Measurements from ENCODE around the gene ZDHHC16.
A peak's percentile ranks its signal among the peaks of the same experiment; 100 is the strongest.
"Not testable (repeated sequence)": the region's sequence is repeated elsewhere in the genome, so short reads cannot be mapped to it uniquely, and the experiment has no call there.

Gene ZDHHC16

DNA sequence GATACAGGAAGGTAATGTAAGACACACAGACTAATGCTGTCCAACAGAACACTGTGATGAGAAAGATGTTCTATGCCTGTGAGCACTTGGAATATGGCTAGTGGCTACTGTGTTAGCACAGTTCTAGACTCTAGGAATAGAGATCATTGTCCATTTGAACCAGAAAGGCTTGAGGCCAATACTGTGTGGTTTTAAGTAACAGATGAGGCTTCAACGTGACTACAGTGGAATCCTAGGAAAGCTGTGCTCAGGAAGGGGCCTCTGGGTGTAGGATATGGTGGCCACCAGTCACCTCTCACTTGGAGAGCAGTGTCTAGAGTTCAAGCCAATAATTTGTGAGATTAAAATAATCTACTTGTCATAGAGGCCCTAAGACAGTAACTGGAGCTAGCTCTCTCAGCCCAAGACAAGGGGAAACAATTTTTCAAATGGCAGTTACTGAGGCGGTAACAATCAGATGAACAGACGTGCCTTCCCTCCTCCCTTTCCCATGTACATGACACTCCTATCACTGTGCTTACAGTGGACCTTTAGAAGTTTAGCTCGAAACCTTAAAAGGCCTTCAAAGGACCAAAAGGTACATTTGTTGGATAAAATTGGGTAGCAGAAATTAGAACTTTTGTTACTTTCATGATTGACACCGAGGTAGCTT lies 10.2 kb downstream of the ZDHHC16 start:
- no peak overlapping the region for H3K4me3 Mint-ChIP-seq
- peaks cover 12% of the 10 kb centered on the region for H3K36me3 Mint-ChIP-seq
- peaks cover 38% of the 10 kb centered on the region for H3K4me1 Mint-ChIP-seq
- H3K9me3 Mint-ChIP-seq, result no peaks in the 10 kb centered on the region
- H3K27ac Mint-ChIP-seq, result peak overlapping the region; percentile 98
- H3K27me3 Mint-ChIP-seq, result no peaks in the 10 kb centered on the region

DNA sequence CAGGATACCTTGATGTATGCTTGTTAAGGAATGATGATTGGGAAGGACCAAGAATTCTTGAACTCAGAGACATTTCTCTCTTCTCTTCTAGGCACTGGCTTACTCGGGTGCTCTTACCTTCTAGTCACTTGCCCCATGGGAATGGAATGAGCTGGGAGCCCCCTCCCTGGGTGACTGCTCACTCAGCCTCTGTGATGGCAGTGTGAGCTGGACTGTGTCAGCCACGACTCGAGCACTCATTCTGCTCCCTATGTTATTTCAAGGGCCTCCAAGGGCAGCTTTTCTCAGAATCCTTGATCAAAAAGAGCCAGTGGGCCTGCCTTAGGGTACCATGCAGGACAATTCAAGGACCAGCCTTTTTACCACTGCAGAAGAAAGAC lies 10.7 kb downstream of the ZDHHC16 start:
- no peaks in the 10 kb centered on the region for H3K27me3 Mint-ChIP-seq
- no peak overlapping the region for H3K4me3 Mint-ChIP-seq
- peaks cover 12% of the 10 kb centered on the region for H3K36me3 Mint-ChIP-seq
- peak overlapping the region; percentile 77 for H3K27ac Mint-ChIP-seq
- H3K4me1 Mint-ChIP-seq, result peaks cover 38% of the 10 kb centered on the region
- no peaks in the 10 kb centered on the region for H3K9me3 Mint-ChIP-seq

DNA sequence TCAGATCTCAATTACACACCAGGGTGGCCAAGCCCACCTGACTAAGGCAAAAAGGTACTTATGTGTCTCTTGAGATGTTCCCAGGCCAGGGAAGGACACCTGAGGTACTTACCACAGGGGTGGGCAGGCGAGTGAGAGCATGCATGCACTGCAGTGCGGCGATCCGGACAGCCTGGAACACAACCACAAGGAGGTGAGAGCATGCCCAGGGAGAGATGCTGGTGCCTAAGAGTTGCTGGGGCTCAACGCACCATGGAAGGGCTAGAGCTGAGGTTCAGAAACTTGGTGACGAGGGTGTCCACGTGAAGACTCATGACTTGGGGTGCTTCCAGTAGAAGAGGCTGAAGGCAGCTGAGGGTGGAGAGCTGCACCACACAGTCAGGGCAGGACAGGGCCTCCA lies 13.1 kb downstream of the ZDHHC16 start:
- H3K4me1 Mint-ChIP-seq, result peaks cover 19% of the 10 kb centered on the region
- no peaks in the 10 kb centered on the region for H3K27me3 Mint-ChIP-seq
- H3K9me3 Mint-ChIP-seq, result no peaks in the 10 kb centered on the region
- peaks cover 15% of the 10 kb centered on the region for H3K36me3 Mint-ChIP-seq
- H3K4me3 Mint-ChIP-seq, result no peak overlapping the region
- no peak overlapping the region for H3K27ac Mint-ChIP-seq

DNA sequence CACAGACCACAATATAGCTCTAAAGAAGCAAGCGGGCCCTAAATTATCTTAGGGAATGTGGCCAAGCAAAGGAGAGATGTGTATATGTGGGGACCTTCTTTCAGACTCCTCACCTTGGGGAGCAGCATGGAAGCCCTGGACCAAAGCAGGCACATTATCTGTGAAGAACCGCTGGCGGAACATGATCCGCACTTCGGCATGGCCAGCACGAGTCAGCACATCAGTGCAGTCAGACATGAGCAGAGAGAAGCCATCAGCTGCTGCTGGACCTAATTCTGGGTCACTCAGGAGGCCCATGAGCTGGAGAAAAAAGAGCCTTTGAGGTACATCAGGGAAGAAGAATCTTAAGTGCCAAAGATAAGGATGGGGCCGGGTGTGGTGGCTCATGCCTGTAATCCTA lies 14.0 kb downstream of the ZDHHC16 start:
- Mint-ChIP-seq H3K36me3 (peaks cover 14% of the 10 kb centered on the region), H3K9me3 (no peaks in the 10 kb centered on the region), H3K27ac (no peak overlapping the region), H3K4me1 (peaks cover 13% of the 10 kb centered on the region), H3K27me3 (no peaks in the 10 kb centered on the region), H3K4me3 (no peak overlapping the region)

DNA sequence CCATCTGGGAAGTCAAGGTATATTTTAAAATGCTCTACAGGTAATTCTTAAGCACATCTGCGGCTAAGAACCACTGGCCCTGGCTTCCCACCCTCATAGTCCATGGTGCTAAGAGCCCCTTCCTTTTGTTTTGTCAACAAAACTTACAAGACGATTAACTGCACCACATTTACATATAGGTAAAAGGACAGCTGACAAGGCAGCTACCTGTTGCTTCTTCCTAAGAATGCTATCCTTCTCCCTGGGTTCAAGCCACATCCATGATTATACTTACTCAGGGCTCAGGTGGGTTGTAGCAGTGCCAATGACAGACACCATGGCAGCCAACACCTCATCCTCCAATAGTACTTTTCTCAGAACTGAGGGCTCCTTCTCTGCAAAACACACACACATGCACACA lies 16.3 kb downstream of the ZDHHC16 start:
- Mint-ChIP-seq H3K4me1 (peaks cover 4% of the 10 kb centered on the region), H3K36me3 (peaks cover 17% of the 10 kb centered on the region), H3K27ac (no peak overlapping the region), H3K9me3 (no peaks in the 10 kb centered on the region), H3K27me3 (no peaks in the 10 kb centered on the region), H3K4me3 (no peak overlapping the region)

DNA sequence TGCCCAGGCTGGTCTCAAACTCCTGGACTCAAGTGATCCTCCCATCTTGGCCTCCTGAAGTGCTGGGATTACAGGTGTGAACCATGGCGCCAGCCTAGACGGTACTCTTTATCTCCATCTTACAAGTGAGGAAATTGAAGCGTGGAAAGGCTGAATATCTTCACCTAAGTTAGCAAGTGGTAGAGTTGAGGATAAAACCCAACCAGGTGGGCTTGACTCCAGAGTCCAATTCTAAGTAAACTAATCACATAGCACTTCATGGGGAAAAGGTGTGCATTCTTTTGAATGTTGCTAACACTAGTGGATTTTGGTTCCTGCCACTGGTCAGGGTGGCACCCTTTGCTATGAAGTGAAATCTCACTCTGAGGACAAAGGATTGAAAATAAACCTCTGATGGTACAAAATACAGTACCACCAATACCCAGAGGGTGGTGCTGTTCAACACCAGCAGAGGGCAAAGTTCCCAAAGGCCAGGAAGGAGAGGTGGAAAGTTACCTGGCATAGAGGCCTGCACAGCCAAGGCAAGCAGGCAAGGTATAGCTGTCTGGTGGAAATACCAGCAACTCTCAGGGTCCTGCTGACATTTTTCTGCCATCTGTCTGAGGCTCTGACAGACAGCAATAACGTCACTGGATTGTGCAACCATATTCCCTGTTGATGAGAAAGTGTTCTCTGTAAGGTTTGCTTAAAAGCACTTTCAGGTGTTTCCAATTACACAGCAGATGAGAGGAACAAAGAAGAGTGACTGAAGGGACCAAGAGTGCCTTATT lies 17.6 kb downstream of the ZDHHC16 start:
- Mint-ChIP-seq H3K9me3 (no peaks in the 10 kb centered on the region), H3K4me1 (peaks cover 4% of the 10 kb centered on the region), H3K27ac (peak overlapping the region; percentile 82), H3K4me3 (no peak overlapping the region), H3K27me3 (no peaks in the 10 kb centered on the region), H3K36me3 (peaks cover 17% of the 10 kb centered on the region)

DNA sequence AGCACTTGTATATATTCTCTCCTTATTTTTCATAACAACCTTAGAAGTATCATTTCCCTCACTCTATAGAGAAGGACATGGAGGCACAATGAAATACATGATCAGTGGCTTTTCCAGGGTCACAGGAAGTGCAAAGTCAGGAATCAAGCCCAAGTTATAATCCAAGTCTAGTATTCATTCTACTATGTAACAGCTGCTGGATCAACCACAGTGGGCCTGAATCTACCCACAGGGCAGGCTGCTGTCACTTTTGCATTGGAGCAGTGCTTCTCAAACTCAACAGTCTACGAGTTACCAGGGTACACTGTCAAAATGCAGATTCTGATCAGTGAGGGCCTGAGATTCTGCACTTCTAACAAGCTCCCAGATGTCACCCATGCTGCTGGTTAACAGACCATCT lies 18.3 kb downstream of the ZDHHC16 start:
- H3K4me3 Mint-ChIP-seq, result no peak overlapping the region
- peaks cover 4% of the 10 kb centered on the region for H3K4me1 Mint-ChIP-seq
- H3K27me3 Mint-ChIP-seq, result no peaks in the 10 kb centered on the region
- H3K9me3 Mint-ChIP-seq, result no peaks in the 10 kb centered on the region
- peak overlapping the region; percentile 76 for H3K27ac Mint-ChIP-seq
- H3K36me3 Mint-ChIP-seq, result peaks cover 12% of the 10 kb centered on the region

DNA sequence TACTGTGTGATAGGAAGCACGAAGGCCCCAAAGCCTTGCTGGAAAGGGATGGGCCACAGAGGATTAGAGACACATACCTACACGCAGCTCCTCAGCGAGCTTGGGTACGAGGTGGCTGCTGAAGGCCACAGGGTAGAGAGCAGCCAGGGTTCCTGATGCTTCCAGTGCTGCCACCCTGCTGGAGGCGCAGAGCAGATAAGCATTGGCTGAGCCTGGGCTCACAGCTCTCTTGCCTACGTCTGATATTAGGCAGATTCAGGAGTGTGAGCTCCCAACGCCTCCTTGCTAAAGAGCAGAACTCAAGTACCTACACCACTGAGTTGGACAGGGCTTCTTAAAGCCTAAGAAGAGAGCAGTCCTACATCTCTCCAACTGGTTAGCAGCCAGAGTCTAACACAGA lies 20.0 kb downstream of the ZDHHC16 start:
- Mint-ChIP-seq H3K4me1 (peaks cover 4% of the 10 kb centered on the region), H3K27me3 (no peaks in the 10 kb centered on the region), H3K4me3 (no peak overlapping the region), H3K27ac (no peak overlapping the region), H3K9me3 (no peaks in the 10 kb centered on the region), H3K36me3 (peaks cover 8% of the 10 kb centered on the region)

DNA sequence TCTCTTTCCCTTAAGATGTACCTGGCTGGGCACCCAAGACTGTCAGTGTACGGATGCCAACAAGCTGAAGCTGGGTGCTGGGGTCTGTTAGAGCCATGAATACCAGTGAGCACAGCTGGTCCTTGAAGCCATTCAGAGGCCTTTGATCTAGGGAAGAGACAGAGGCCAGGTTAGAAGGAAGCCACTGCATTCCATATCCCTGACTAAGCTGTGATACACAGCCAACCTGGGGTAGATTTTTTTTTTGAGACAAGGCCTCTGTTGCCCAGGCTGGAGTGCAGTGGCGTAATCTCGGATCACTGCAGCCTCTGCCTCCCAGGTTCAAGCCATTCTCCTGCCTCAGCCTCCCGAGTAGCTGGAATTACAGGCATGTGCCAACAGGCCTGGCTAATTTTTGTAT lies 20.8 kb downstream of the ZDHHC16 start:
- H3K4me3 Mint-ChIP-seq, result no peak overlapping the region
- H3K9me3 Mint-ChIP-seq, result no peaks in the 10 kb centered on the region
- peaks cover 4% of the 10 kb centered on the region for H3K4me1 Mint-ChIP-seq
- peak overlapping the region; percentile 30 for H3K27ac Mint-ChIP-seq
- peaks cover 9% of the 10 kb centered on the region for H3K36me3 Mint-ChIP-seq
- H3K27me3 Mint-ChIP-seq, result no peaks in the 10 kb centered on the region

DNA sequence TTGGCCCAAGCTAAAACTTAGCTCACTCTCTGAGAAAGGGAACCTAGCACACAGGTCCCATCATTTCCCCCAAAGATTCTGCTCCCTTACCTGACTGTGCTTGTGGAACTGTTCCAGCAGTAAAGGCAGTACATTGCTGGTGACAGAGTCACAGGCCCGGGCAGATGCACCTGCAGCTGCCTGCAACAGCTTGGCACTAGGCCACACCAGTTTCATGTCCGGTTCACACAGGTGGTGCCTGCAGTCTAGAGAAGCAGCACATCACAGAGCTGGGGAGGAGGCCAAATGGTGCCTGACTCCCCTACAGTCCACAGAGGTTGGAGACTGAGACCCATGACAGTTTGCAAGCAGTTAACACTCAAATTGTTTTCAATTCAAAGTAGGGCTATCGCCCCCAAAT lies 22.2 kb downstream of the ZDHHC16 start:
- Mint-ChIP-seq H3K27me3 (no peaks in the 10 kb centered on the region), H3K27ac (no peak overlapping the region), H3K4me3 (no peak overlapping the region), H3K9me3 (no peaks in the 10 kb centered on the region), H3K36me3 (peaks cover 10% of the 10 kb centered on the region), H3K4me1 (peaks cover 4% of the 10 kb centered on the region)

DNA sequence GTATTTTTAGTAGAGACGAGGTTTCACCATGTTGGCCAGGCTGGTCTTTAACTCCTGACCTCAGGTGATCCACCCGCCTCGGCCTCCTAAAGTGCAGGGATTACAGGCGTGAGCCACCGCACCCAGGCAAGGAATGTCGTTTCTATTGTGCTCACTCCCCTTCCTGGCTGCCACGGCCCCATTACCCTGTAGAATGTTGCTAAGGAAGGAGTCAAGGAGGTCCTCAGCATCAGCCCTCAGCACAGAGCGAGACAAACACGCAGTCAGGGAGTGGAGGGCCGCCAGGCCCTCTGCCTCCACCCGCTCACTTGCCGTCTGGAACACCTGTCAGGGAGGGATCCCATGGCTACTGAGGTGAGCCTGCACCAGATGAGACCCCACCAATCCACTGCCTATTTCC lies 22.8 kb downstream of the ZDHHC16 start:
- not testable (repeated sequence) for H3K27ac Mint-ChIP-seq, H3K9me3 Mint-ChIP-seq, H3K27me3 Mint-ChIP-seq, H3K4me3 Mint-ChIP-seq, H3K4me1 Mint-ChIP-seq, H3K36me3 Mint-ChIP-seq

DNA sequence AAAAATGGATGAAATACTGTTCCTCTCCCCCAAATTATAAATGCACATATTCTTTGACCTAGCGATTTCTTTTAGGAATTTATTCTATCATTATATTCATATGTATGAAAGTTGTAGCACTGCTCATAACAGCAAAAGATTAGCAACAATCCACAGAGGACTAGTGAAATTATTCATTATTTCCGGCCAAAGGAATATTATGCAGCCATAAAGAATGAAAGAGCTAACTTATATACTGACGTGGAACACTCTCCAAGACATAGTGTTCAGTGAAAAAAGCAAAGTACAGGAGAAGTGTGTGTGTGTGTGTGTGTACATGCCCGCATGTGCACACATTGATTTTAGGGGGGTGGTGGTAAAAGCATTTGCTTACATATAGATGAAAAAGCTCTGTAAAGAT lies 28.9 kb downstream of the ZDHHC16 start:
- peak overlapping the region; percentile 6 for H3K27ac Mint-ChIP-seq
- no peaks in the 10 kb centered on the region for H3K9me3 Mint-ChIP-seq
- no peak overlapping the region for H3K4me3 Mint-ChIP-seq
- H3K36me3 Mint-ChIP-seq, result peaks cover 23% of the 10 kb centered on the region
- H3K4me1 Mint-ChIP-seq, result peaks cover 7% of the 10 kb centered on the region
- no peaks in the 10 kb centered on the region for H3K27me3 Mint-ChIP-seq

DNA sequence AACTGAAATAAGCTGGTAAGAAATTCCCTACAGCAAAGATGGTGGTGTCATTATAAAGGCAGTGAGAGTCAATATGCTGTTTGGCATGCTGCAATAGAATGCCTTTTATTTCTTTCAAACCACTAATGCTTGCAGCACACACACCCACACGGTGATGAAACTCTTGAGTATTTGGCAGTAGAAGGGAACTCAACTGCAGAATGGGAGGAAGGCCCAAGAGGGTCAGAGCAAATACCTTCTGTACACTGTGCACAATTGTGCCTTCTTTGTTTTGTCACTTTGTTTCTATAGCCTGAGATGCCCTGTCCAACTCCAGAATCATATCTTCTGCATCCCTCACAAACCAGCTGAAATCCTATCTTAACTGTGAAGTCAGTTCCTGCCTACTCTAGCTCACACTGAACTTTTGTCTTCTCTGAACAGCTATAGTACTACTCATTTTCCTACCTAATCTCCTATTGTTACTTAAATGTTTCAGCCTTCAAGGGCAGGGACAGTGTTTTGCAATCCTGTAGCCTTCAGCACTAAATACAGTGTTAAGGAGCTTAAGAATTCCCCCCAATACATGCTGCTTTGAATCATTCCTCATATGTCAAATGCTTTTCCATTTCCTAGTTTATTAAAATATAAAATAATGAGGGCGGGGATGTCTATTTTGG lies 30.1 kb downstream of the ZDHHC16 start:
- Mint-ChIP-seq H3K27ac (peak overlapping the region; percentile 46), H3K36me3 (peaks cover 24% of the 10 kb centered on the region), H3K9me3 (no peaks in the 10 kb centered on the region), H3K27me3 (no peaks in the 10 kb centered on the region), H3K4me3 (no peak overlapping the region), H3K4me1 (peaks cover 7% of the 10 kb centered on the region)

DNA sequence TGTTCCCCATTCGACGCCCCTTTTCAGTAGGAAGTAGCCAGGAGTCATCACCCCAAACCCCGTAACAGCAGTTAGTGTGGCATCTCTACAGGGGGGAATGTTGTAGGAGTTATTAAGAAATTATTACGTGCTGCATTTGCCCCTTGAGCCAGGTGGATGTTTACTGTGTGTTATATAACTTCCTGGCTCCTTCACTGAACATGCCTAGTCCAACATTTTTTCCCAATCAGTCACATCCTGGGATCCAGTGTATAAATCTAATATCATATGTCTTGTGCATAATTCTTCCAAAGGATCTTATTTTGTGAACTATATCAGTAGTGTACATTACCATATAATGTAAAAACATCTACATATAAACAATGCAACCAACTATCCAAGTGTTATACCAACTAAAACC lies 33.4 kb downstream of the ZDHHC16 start:
- H3K36me3 Mint-ChIP-seq, result peaks cover 24% of the 10 kb centered on the region
- not testable (repeated sequence) for H3K9me3 Mint-ChIP-seq, H3K27ac Mint-ChIP-seq, H3K27me3 Mint-ChIP-seq, H3K4me3 Mint-ChIP-seq
- peaks cover 10% of the 10 kb centered on the region for H3K4me1 Mint-ChIP-seq

DNA sequence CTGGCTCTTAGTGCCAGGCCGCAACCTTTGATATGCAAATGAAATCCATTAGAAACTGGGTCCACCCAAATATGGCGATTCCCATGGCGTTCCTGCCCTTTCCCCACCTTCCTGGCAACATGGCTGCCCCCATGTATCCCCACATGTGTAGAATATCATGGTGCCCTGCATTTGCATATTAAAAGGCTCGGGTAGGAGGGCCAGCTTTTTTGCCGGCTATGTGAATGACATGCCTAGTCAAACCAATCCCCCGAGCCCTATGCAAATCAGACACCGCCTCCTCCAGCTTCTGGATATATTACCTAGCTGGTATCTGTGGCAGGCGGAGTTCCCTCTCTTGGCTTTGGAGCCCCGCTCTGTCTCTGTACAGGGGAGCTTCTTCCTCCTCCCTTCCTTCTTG lies 34.0 kb downstream of the ZDHHC16 start:
- H3K4me3 Mint-ChIP-seq, result no peak overlapping the region

DNA sequence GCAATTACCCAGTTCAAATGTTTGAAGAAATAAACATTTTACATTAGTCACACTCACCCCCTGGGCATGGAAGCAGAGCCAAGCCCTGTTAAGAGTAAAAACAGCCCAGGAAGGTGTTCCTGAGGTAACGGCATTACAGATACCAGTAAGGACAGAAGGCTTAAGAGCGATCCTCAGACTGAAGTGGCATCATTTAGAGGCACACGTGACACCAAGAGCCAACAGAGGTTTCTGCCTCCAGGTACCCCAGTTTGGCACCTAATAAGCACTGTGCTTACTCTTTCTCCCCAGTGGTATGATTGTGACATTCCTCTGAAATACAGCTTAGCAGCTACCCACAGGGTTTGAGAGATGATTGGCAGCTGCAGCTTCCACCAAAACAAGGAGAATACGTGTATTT lies 35.1 kb downstream of the ZDHHC16 start:
- Mint-ChIP-seq H3K27me3 (no peaks in the 10 kb centered on the region), H3K4me1 (peaks cover 17% of the 10 kb centered on the region), H3K36me3 (peaks cover 19% of the 10 kb centered on the region), H3K4me3 (no peak overlapping the region), H3K9me3 (no peaks in the 10 kb centered on the region), H3K27ac (no peak overlapping the region)

More for the DNA sequence above, 34.0 kb downstream of the ZDHHC16 start:
- Mint-ChIP-seq H3K27me3 (no peaks in the 10 kb centered on the region), H3K4me1 (peaks cover 10% of the 10 kb centered on the region), H3K9me3 (no peaks in the 10 kb centered on the region), H3K36me3 (peaks cover 23% of the 10 kb centered on the region), H3K27ac (no peak overlapping the region)
